CD4-positive, alpha-beta memory T cell (primary cell): ENCODE data around the gene SLC47A2. TPM values are rescaled to one million over a fixed set of nuclear protein-coding genes. Genes with fewer than 3 reads are reported as not detected.
"Not testable (repeated sequence)": the region's sequence is repeated elsewhere in the genome, so short reads cannot be mapped to it uniquely, and the experiment has no call there.

Source experiments
- CTCF ChIA-PET: fragments of 350-600 bp; sonication (Branson Sonifier 250); formaldehyde crosslinking; loops from one replicate; lab custom pipeline; 2021; ENCODE audit warnings: inconsistent platforms; ENCODE audit not compliant: partially characterized antibody; lab: Charles Lee
- POLR2A ChIA-PET: fragments of 350-600 bp; sonication (Branson Sonifier 250); formaldehyde crosslinking; loops from one replicate; lab custom pipeline; 2021; ENCODE audit not compliant: partially characterized antibody; lab: Charles Lee
- DNase-seq, 5 donors: peaks; one replicate each; pipeline versions ENCODE4 v3.0.0 to v3.0.0-alpha.2; 2020 to 2022; ENCODE audit warnings: mixed read lengths in 1 of 5
- H3K27ac ChIP-seq: one replicate; pipeline ENCODE4 v1.7.0; 2013; ENCODE audit warnings: low read depth, low read length
- H3K27me3 ChIP-seq: 2 replicates; pipeline ENCODE4 v1.7.0; 2013; ENCODE audit warnings: mild to moderate bottlenecking, low read length, moderate library complexity; ENCODE audit not compliant: insufficient read depth
- H3K36me3 ChIP-seq: 2 replicates; pipeline ENCODE4 v1.7.0; 2013; ENCODE audit warnings: mild to moderate bottlenecking, low read length, moderate library complexity; ENCODE audit not compliant: insufficient read depth
- H3K4me1 ChIP-seq: 2 replicates; pipeline ENCODE4 v1.7.0; 2013; ENCODE audit warnings: mild to moderate bottlenecking, low read length, moderate library complexity; ENCODE audit not compliant: insufficient read depth
- H3K4me3 ChIP-seq, 2 donors: one replicate each; pipeline ENCODE4 v1.7.0; 2013; ENCODE audit warnings: low read length in 2 of 2, mild to moderate bottlenecking in 1 of 2
- H3K9me3 ChIP-seq, 2 donors: one replicate each; pipeline ENCODE4 v1.7.0; 2013; ENCODE audit warnings: low read length in 2 of 2, control low read depth in 1 of 2; ENCODE audit not compliant: control insufficient read depth in 1 of 2
- H3K27ac Mint-ChIP-seq, 7 donors: one replicate each; pipeline ENCODE4 v1.8.0; 2020 to 2021; ENCODE audit warnings: mixed read lengths in 7 of 7, mild to moderate bottlenecking in 6 of 7, inconsistent platforms in 3 of 7, moderate library complexity in 3 of 7
- H3K27me3 Mint-ChIP-seq, 2 donors: one replicate each; pipeline ENCODE4 v1.8.0; 2020 to 2021; ENCODE audit warnings: mixed read lengths in 2 of 2
- H3K36me3 Mint-ChIP-seq, 2 donors: one replicate each; pipeline ENCODE4 v1.8.0; 2020 to 2021; ENCODE audit warnings: mixed read lengths in 2 of 2, inconsistent platforms in 1 of 2, mild to moderate bottlenecking in 1 of 2
- H3K4me1 Mint-ChIP-seq, 4 donors: one replicate each; pipeline ENCODE4 v1.8.0; 2020 to 2021; ENCODE audit warnings: mixed read lengths in 4 of 4, mild to moderate bottlenecking in 1 of 4
- H3K4me3 Mint-ChIP-seq, 8 donors: one replicate each; pipeline ENCODE4 v1.8.0; 2020 to 2021; ENCODE audit warnings: mixed read lengths in 8 of 8, mild to moderate bottlenecking in 7 of 8, moderate library complexity in 6 of 8, inconsistent platforms in 3 of 8
- H3K9me3 Mint-ChIP-seq, 8 donors: one replicate each; pipeline ENCODE4 v1.8.0; 2020 to 2021; ENCODE audit warnings: mixed read lengths in 8 of 8, mild to moderate bottlenecking in 5 of 8, inconsistent platforms in 3 of 8, moderate library complexity in 1 of 8
- intact Hi-C: fragments of 100-400 bp; cut with micrococcal nuclease; formaldehyde crosslinking; loops from one replicate; pipeline ENCODE4 v1.15.1; 2023
- polyA plus RNA-seq, 2 donors: library from polyadenylated mRNA; unstranded; fragments of 300-500 nt; fragmentation: Illumina TruSeq; gene quantifications; one replicate each; pipeline ENCODE4 v1.2.3, GENCODE V29; 2021
- total RNA-seq, 2 experiments: library from RNA; stranded (reverse); gene quantifications; one replicate each; pipeline ENCODE4 v1.2.3, GENCODE V29; 2021

SLC47A2 gene, protein sequence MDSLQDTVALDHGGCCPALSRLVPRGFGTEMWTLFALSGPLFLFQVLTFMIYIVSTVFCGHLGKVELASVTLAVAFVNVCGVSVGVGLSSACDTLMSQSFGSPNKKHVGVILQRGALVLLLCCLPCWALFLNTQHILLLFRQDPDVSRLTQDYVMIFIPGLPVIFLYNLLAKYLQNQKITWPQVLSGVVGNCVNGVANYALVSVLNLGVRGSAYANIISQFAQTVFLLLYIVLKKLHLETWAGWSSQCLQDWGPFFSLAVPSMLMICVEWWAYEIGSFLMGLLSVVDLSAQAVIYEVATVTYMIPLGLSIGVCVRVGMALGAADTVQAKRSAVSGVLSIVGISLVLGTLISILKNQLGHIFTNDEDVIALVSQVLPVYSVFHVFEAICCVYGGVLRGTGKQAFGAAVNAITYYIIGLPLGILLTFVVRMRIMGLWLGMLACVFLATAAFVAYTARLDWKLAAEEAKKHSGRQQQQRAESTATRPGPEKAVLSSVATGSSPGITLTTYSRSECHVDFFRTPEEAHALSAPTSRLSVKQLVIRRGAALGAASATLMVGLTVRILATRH
- total RNA-seq (not detected), polyA plus RNA-seq (not detected)

DNA sequence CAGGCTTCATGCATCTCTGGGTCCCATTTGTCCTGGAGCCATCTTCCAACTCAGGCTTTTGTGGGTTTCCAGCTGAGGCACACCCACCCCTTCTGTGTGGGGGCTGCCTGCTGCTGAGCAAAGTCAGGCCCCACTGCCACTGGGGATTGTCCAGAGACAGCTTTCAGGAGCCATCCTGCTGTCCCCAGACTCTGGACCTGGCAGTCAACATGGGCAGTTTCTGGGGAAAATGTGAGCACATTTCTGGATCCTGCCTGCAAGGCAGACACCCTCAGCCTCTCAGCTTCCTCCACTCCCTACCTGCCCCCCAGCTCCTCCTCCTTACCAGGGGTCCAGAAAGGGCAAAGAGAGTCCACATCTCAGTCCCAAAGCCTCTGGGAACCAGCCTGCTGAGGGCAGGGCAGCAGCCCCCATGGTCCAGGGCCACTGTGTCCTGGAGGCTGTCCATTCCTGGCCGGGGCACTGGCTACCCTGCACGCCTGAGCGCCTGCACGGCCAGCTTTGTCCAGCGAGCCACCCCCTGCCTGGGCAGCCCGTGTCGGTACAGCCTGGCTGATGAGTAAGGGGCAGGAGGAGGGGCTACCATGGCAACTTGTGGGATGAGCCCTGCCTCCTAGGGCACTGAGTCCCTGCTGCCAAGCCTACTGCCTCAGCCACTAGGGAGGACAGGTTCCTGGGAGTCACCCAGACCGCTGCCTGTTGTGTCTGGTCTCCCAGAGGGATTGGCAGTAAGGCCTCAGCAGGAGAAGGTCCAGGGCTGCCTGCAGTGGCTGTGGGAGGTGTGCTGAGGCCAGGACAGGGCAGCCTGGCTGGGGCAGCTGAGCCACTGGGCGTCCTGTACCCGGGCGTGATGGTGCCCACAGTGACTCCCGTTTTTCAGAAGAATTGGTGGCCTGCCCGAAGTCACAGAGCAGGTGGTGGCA is at the start of gene SLC47A2:
TSS of gene SLC47A2 (minus strand) at position 477 of the 923 bp plus-strand sequence. CDS start at position 448, 29 bp downstream.
- ChIA-PET POLR2A (no interaction called here), CTCF (interaction anchor here (0.8 kb wide), 1 partner anchor 50 kb away, joined by 4 read pairs; no protein-coding TSS in a partner anchor)
- no peak within 1 kb of the TSS for H3K4me3 ChIP-seq
- no peak within 1 kb of the TSS for H3K27ac ChIP-seq
- no peaks in the 10 kb centered on the region for H3K4me1 ChIP-seq
- Mint-ChIP-seq H3K4me3 (no peak within 1 kb of the TSS), H3K27ac (no peak within 1 kb of the TSS), H3K27me3 (peaks cover 0 to 1% of the 10 kb centered on the region in 2 donors), H3K9me3 (no peaks in the 10 kb centered on the region), H3K36me3 (no peaks in the 10 kb centered on the region), H3K4me1 (no peaks in the 10 kb centered on the region)
- DNase-seq = no peak
- intact Hi-C loops = no loop called here
- no peaks in the 10 kb centered on the region for H3K36me3 ChIP-seq
- H3K27me3 ChIP-seq = no peaks in the 10 kb centered on the region
- no peaks in the 10 kb centered on the region for H3K9me3 ChIP-seq

DNA sequence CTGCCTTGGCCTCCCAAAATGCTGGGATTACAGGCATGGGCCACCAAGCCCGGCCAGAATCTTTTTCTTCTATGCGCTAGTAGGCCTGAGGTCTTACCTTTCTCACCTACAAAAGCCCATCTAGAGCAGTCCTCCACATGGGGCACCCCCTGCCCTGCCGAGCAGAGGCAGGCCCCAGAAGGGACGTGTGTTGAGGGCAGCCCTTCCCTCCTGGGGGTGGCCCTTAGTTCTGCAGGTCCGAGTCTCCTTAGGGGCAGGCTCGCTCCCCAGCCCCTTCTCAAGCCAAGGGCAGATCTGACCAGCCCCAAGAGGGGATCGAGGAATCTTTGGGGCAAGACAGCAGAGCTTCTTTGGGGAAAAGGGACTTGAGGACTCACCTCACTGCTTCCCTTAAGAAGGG is 49.6 kb upstream of the SLC47A2 start:
- ChIA-PET CTCF (interaction anchor here (0.7 to 9.0 kb wide), 33 partner anchors 8 to 460 kb away, joined by 3 to 154 read pairs (median 4); partner anchors contain the start of genes ALDH3A2 and B9D1), POLR2A (interaction anchor here (1.0 to 2.7 kb wide), 3 partner anchors 101 to 388 kb away, joined by 3 to 12 read pairs (median 3); partner anchors contain the start of gene ULK2)
- peaks cover 2% of the 10 kb centered on the region in 2 donors for H3K27me3 Mint-ChIP-seq
- H3K9me3 ChIP-seq = no peaks in the 10 kb centered on the region
- no peak overlapping the region for H3K4me3 ChIP-seq
- H3K9me3 Mint-ChIP-seq = no peaks in the 10 kb centered on the region
- intact Hi-C loops = loop anchor here (1.0 to 5.0 kb wide), 4 partner anchors 46 to 404 kb away; partner anchors contain the start of genes ALDH3A2 and B9D1
- H3K27me3 ChIP-seq = no peaks in the 10 kb centered on the region
- no peak overlapping the region for H3K27ac ChIP-seq
- H3K4me3 Mint-ChIP-seq = no peak overlapping the region
- no peak overlapping the region for H3K27ac Mint-ChIP-seq
- H3K36me3 ChIP-seq = no peaks in the 10 kb centered on the region
- peaks cover 19 to 51% (median 31%) of the 10 kb centered on the region in 4 donors for H3K4me1 Mint-ChIP-seq
- H3K4me1 ChIP-seq = peaks cover 41% of the 10 kb centered on the region
- DNase-seq = no peak
- H3K36me3 Mint-ChIP-seq = no peaks in the 10 kb centered on the region

DNA sequence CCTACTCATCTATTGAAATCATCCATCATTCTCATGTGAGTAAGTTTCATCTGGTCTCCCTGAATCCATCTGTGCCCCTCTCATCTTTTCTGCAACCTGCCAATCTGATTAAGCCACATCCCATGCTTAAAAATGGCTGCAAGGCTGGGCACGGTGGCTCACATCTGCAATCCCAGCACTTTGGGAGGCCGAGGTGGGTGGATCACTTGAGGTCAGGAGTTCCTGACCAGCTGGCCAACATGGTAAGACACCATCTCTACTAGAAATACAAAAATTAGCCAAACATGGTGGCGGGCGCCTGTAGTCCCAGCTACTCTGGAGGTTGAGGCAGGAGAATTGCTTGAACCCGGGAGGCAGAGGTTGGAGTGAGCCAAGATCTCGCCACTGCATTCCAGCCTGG is 47.6 kb upstream of the SLC47A2 start:
- H3K27me3 ChIP-seq, DNase-seq, H3K9me3 ChIP-seq, H3K9me3 Mint-ChIP-seq, H3K4me3 Mint-ChIP-seq, H3K27me3 Mint-ChIP-seq, H3K27ac ChIP-seq, H3K36me3 ChIP-seq, intact Hi-C loops, H3K4me3 ChIP-seq, POLR2A ChIA-PET, H3K36me3 Mint-ChIP-seq: not testable (repeated sequence)
- CTCF ChIA-PET = interaction anchor here (0.7 to 9.0 kb wide), 12 partner anchors 8 to 964 kb away, joined by 3 to 154 read pairs (median 18); partner anchors contain the start of genes ALDH3A2 and B9D1
- Mint-ChIP-seq H3K4me1 (peaks cover 12 to 34% (median 17%) of the 10 kb centered on the region in 4 donors), H3K27ac (peak overlapping the region in 1 of 7 donors; percentile 23)
- peaks cover 25% of the 10 kb centered on the region for H3K4me1 ChIP-seq

DNA sequence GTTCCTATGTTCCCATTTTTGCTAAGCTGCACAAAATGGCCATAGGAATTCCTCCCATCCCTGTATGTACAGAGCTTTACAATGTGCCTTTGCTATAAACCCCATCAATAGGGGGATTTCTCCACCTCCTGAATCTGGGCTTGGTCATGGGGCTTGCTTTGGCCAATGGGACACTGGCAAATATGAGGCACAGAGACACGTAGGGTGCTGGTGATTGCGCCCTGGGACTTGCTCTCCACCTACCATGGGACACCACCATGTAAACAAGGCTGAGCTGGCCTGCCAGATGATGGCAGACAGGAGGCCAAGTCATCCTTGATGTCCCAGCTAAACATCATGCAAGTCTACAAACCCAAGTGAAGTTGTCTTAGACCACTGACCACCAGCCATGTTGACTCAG is 47.0 kb upstream of the SLC47A2 start:
- intact Hi-C loops = no loop called here
- H3K9me3 Mint-ChIP-seq = no peaks in the 10 kb centered on the region
- Histone ChIP-seq H3K27me3 (no peaks in the 10 kb centered on the region), H3K4me3 (no peak overlapping the region), H3K36me3 (no peaks in the 10 kb centered on the region), H3K9me3 (no peaks in the 10 kb centered on the region), H3K4me1 (peaks cover 21% of the 10 kb centered on the region), H3K27ac (no peak overlapping the region)
- CTCF ChIA-PET = interaction anchor here (0.7 to 9.0 kb wide), 20 partner anchors 9 to 457 kb away, joined by 3 to 154 read pairs (median 8); partner anchors contain the start of genes ALDH3A2 and B9D1
- peaks cover 12 to 32% (median 16%) of the 10 kb centered on the region in 4 donors for H3K4me1 Mint-ChIP-seq
- peak overlapping the region in 2 of 7 donors; percentile 9 to 23 for H3K27ac Mint-ChIP-seq
- no peak overlapping the region for H3K4me3 Mint-ChIP-seq
- H3K27me3 Mint-ChIP-seq = peaks cover 2% of the 10 kb centered on the region in 2 donors
- no peaks in the 10 kb centered on the region for H3K36me3 Mint-ChIP-seq
- DNase-seq = no peak
- POLR2A ChIA-PET = interaction anchor here (1.5 to 2.0 kb wide), 3 partner anchors 8 to 400 kb away, joined by 7 to 14 read pairs (median 14); partner anchors contain the start of genes ALDH3A2 and B9D1

DNA sequence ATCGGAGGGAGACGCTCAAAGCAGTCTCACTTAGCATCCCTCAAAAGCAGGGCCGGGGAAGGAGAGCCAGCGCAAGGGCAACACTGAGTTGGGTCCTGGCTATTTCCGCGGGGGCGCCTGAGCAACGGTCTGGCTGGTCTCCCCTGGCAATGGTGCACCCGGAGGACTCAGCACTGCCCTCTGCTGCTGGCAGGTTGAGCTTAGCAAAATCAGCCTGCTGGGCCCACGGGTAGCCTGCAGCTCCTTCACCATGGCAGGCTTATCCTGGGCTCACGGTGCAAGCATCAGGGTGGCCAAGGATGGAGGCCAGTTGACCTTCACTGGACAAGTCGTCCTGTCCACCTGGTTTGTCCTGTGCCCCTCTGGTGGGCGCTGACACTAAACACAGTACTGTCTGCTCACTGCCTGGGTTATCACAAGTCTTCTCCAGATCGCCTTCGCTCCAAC is 46.2 kb upstream of the SLC47A2 start:
- Mint-ChIP-seq H3K4me3 (no peak overlapping the region), H3K27ac (no peak overlapping the region), H3K4me1 (peaks cover 5 to 23% (median 9%) of the 10 kb centered on the region in 4 donors), H3K9me3 (no peaks in the 10 kb centered on the region), H3K27me3 (peaks cover 2% of the 10 kb centered on the region in 2 donors), H3K36me3 (no peaks in the 10 kb centered on the region)
- ChIA-PET CTCF (interaction anchor here (0.7 to 9.0 kb wide), 34 partner anchors 10 to 400 kb away, joined by 3 to 154 read pairs (median 4); partner anchors contain the start of genes ALDH3A2, B9D1 and MAPK7), POLR2A (interaction anchor here (0.6 to 2.0 kb wide), 5 partner anchors 9 to 400 kb away, joined by 3 to 14 read pairs (median 7); partner anchors contain the start of genes ALDH3A2 and B9D1)
- Histone ChIP-seq H3K4me3 (no peak overlapping the region), H3K9me3 (no peaks in the 10 kb centered on the region), H3K27ac (no peak overlapping the region), H3K4me1 (peaks cover 12% of the 10 kb centered on the region), H3K27me3 (no peaks in the 10 kb centered on the region), H3K36me3 (no peaks in the 10 kb centered on the region)
- intact Hi-C loops = loop anchor here (1.0 kb wide), 2 partner anchors 248 to 400 kb away; partner anchors contain the start of gene B9D1
- DNase-seq = peak; percentile 46 to 60 (median 52)

DNA sequence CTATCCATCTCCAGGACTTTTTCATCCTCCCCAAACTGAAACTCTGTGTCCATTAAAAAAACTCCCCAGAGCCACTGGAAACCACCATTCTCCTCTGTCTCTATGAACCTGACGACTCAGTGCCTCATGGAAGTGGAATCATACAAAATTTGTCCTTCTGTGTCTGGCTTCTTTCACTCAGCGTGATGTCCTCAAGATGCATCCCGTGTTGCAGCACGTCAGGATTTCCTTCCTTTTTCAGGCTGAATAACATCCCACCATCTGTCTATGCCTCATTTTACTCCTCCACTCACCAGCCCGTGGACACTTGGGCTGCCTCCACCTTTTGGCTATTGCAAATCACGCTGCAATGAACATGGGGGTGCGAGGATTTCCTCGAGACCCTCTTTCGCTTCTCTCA is 44.4 kb upstream of the SLC47A2 start:
- H3K27me3 Mint-ChIP-seq = peaks cover 4 to 10% of the 10 kb centered on the region in 2 donors
- H3K27ac Mint-ChIP-seq = no peak overlapping the region
- H3K4me3 ChIP-seq = no peak overlapping the region
- H3K4me3 Mint-ChIP-seq = no peak overlapping the region
- ChIA-PET POLR2A (no interaction called here), CTCF (interaction anchor here (1.1 to 5.9 kb wide), 11 partner anchors 12 to 399 kb away, joined by 3 to 63 read pairs (median 4); partner anchors contain the start of genes ALDH3A2 and B9D1)
- no peaks in the 10 kb centered on the region for H3K9me3 Mint-ChIP-seq
- H3K36me3 Mint-ChIP-seq = no peaks in the 10 kb centered on the region
- no peaks in the 10 kb centered on the region for H3K36me3 ChIP-seq
- H3K27me3 ChIP-seq = no peaks in the 10 kb centered on the region
- H3K27ac ChIP-seq = no peak overlapping the region
- no peaks in the 10 kb centered on the region for H3K9me3 ChIP-seq
- no peaks in the 10 kb centered on the region for H3K4me1 ChIP-seq
- peaks cover 0 to 13% (median 2%) of the 10 kb centered on the region in 4 donors for H3K4me1 Mint-ChIP-seq
- intact Hi-C loops = no loop called here
- no peak for DNase-seq
